K562 treated with DMSO at 1 percent for 12 hours (cell line): ENCODE measurements around the gene MAPK8IP3. TPM values are rescaled to one million over a fixed set of nuclear protein-coding genes. Genes with fewer than 3 reads are reported as not detected.

ENCODE experiments used
- total RNA-seq: library from RNA; unstranded; fragments of 300-600 nt; gene quantifications from 2 replicates; pipeline ENCODE4 v1.2.3, GENCODE V29; 2022; ENCODE audit not compliant: insufficient read depth

Gene MAPK8IP3
- 14.0 and 50.6 TPM in 2 replicates for total RNA-seq

GRCh38 chr16:1705688-1706385 is at the start of gene MAPK8IP3:
Gene MAPK8IP3, plus strand, starts transcription at chr16:1706195. Its CDS starts 145 bp downstream, at chr16:1706340.

GRCh38 chr16:1677942-1678499 is 28.0 kb upstream of the MAPK8IP3 start, which contains the start of gene JPT2:
Gene JPT2, plus strand, starts transcription at chr16:1678279. Its CDS starts 34 bp downstream, at chr16:1678313.

GRCh38 chr16:1771188-1771863 is 65.3 kb downstream of the MAPK8IP3 start, which contains the start of gene NME3:
Gene NME3, minus strand, starts transcription at chr16:1771543. Its CDS starts 9 bp downstream, at chr16:1771534.

GRCh38 chr16:1772362-1772907 is 66.4 kb downstream of the MAPK8IP3 start, which contains the start of gene EME2:
Gene EME2, plus strand, starts transcription at chr16:1772810. Its CDS starts 418 bp downstream, at chr16:1773228.

GRCh38 chr16:1772908-1773702 is 67.1 kb downstream of the MAPK8IP3 start, which contains the start of gene MRPS34:
Gene MRPS34, minus strand, starts transcription at chr16:1773134. Its CDS starts 15 bp downstream, at chr16:1773119.

GRCh38 chr16:1782408-1783264 is 76.6 kb downstream of the MAPK8IP3 start, which contains the start of the genes NUBP2 and SPSB3:
Gene NUBP2, plus strand, starts transcription at chr16:1782960. Its CDS starts 61 bp downstream, at chr16:1783021.
Gene SPSB3, minus strand, starts transcription at chr16:1782571. Its CDS starts 1,088 bp downstream, at chr16:1781483.

GRCh38 chr16:1793578-1794220 is 87.7 kb downstream of the MAPK8IP3 start, which contains the start of gene IGFALS:
Gene IGFALS, minus strand, starts transcription at chr16:1793705. Its CDS starts 53 bp downstream, at chr16:1793652.

Other genes starting within 250 kb of the MAPK8IP3 start
- gene CLCN7, start 231.2 kb upstream of the MAPK8IP3 start, total RNA-seq, result 93.1 and 166 TPM in 2 replicates
- not detected in 2 replicates for gene PTX4, start 217.3 kb upstream of the MAPK8IP3 start, total RNA-seq
- gene TELO2, start 212.8 kb upstream of the MAPK8IP3 start, total RNA-seq, result 39.8 and 54.2 TPM in 2 replicates
- not detected in 2 replicates for gene TMEM204, start 172.5 kb upstream of the MAPK8IP3 start, total RNA-seq
- gene IFT140, start 94.1 kb upstream of the MAPK8IP3 start, total RNA-seq, result 3.2 and 6.6 TPM in 2 replicates
- gene CRAMP1, start 93.8 kb upstream of the MAPK8IP3 start, total RNA-seq, result 3.0 and 11.4 TPM in 2 replicates
- gene JPT2, start 27.9 kb upstream of the MAPK8IP3 start, total RNA-seq, result 31.3 and 62.9 TPM in 2 replicates
- gene NME3, start 65.3 kb downstream of the MAPK8IP3 start, total RNA-seq, result 55.4 and 83.8 TPM in 2 replicates
- 3.5 and 11.1 TPM in 2 replicates for gene EME2, start 66.6 kb downstream of the MAPK8IP3 start, total RNA-seq
- 170 and 217 TPM in 2 replicates for gene MRPS34, start 66.9 kb downstream of the MAPK8IP3 start, total RNA-seq
- 80.4 and 89.8 TPM in 2 replicates for gene SPSB3, start 76.4 kb downstream of the MAPK8IP3 start, total RNA-seq
- 119 and 185 TPM in 2 replicates for gene NUBP2, start 76.8 kb downstream of the MAPK8IP3 start, total RNA-seq
- gene IGFALS, start 87.5 kb downstream of the MAPK8IP3 start, total RNA-seq, result 0.51 TPM in 1 of 2 replicates, not detected in the other
- 87.9 and 95.5 TPM in 2 replicates for gene HAGH, start 120.6 kb downstream of the MAPK8IP3 start, total RNA-seq
- gene FAHD1, start 121.0 kb downstream of the MAPK8IP3 start, total RNA-seq, result 22.3 and 24.5 TPM in 2 replicates
- gene MEIOB, start 166.0 kb downstream of the MAPK8IP3 start, total RNA-seq, result 35.2 and 61.4 TPM in 2 replicates
- gene HS3ST6, start 212.2 kb downstream of the MAPK8IP3 start, total RNA-seq, result not detected in 2 replicates
- gene MSRB1, start 237.0 kb downstream of the MAPK8IP3 start, total RNA-seq, result 142 and 157 TPM in 2 replicates
- gene RPL3L, start 248.5 kb downstream of the MAPK8IP3 start, total RNA-seq, result not detected in 2 replicates